NCI-H345 treated with DMSO at 0.1 percent for 48 hours (cell line): ENCODE data around the gene MRPL23.

ENCODE experiments used
- DNase-seq: peaks from one replicate; lab custom pipeline; 2025; ENCODE audit not compliant: unreplicated experiment; lab: John Stamatoyannopoulos, UW

MRPL23 gene

DNA sequence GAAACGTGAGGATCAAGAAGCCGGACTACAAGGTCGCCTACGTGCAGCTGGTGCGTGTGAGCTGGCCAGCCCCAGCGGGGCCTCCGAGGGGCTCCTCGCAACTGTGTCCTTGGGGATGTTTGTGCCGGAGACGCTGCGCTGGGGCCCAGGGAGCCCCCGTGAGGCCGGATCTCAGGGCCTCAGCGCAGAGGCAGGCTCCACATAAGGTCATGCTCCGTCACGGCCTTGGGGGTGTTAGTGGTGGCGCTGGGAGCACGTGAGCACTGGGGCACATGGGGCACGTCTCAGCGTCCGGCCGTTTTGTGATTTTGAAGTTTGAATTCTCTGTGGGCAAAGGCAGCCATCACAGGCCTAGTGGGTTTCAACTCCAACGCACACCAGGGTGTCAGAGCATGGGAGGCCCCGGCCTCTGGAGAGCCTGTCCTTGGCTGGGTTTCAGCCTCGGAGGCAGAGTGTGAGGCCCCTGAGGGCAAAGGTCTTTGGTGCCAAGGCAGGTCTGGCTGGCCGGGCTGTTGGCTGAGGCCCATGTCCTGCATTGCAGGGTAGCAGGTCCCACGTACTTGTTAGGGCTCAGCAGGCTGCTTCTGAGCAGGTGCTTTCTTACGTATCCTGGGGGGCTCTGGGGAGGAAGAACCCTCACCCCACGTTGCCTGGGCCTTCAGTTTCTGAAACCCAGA, 5.8 kb downstream of the MRPL23 start:
- no peak for DNase-seq

DNA sequence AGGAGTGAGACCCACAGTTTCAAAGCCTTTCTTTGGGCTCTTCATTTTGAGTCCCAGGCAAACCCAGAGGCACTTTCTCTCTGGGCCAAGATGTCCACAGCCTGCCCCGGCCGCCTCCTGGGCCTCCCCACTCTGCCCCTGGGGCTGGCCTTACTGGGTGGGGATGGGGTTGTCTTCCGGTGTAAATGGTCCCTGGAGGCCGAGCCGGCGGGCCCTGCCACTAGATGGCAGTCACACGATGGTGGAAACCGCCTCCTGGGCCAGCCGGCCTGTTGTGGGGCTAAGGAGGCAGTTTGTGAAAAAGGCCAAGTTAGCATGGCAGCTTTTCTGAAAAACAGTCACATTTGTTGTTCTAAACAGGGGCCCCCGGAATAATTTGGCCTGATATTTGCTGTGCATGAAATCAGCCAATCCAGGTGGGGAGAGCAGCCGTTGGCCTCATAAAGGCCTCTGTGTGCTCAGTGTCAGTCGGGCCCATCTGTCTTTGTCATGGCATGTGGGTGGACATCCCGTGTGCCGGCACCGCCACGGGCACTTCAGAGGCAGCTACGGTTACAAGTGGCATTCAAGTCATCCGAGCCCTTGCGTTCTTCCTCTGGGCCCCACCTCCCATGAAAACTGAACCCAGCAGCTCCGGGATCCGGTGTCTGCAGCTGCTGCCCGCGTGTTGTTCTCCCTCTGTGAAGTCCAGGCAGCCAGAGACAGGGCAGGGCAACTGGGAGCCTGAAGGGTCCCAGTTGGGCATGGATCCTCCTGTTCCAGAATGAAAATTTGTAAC, 6.5 kb downstream of the MRPL23 start:
- no peak for DNase-seq

DNA sequence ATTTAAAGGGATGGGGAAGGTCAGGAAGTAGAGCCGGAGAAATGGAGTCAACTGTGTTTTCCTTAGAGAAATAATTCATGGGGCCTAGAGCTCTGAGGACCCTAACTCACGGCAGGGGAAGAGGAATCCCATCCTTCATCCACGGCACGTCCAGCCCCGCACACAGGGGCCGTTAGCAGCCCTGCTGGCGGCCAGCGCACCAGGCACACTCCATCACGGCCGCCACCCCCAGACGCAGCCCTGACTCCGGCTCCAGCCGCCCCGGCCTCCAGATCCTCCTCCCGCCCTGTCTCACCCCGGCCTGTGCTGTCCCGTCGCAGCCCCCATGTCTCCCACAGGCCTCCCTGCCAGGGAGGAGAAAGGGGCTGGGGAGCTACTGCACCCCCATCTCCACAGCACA, 11.2 kb downstream of the MRPL23 start:
- DNase-seq, result no peak

DNA sequence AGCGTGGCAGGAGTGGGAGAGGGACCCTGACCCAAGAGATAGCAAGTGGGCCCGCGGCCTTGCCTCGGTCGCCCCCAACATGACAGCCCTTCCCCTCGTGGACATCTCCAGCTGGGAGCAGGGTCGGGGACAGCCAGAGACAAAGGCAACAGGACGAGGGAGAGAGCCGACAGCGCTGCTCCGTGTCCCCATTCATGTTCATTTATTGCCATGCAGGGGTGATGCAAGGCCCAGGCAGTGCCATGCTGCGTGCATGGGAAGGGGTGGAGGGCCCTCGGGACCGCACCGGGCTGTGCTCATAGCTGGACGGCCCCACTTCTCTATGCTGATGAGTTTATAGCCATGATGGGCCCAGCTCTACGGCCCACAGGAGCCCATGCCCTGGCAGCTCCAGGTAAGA, 12.7 kb downstream of the MRPL23 start:
- DNase-seq, result no peak

DNA sequence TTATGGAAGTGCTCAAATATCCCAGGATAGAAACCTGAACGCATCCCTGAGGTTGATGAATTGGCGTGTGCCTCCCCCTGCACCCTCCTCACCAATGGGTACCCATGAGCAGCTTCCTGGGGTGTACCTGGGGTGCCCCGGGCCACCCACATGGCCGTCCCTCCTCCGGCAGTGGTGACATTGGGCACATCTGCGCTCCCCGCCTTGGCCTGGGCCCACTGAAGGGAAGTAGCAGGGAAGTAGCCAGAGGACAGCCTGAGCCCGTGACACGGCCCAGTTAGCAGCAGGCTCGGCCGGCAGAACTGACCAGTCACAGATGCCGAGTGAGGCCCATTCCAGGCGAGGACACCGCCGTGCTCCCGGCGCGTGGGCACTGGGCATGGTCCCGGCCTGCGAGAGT, 16.7 kb downstream of the MRPL23 start:
- no peak for DNase-seq

DNA sequence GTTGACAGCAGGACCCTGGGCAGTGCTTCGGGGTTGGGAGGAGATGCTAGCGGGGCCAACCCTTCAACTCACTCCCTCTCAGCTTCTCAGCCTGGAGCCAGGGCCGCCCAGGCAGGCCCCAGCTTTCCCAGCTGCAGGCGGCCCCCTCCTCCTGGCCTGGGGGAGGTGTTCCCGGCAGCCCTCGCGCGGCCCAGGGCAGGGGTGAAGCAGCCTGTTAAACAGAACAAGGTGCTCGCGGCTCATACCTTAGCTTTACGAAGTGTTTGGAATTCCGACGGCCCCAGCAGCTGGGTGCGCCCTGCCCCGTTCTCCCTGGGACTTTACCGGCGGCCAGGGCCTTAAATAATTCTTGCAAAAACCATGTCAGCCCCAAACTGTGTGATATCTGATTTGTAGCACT, 17.2 kb downstream of the MRPL23 start:
- DNase-seq, result no peak

DNA sequence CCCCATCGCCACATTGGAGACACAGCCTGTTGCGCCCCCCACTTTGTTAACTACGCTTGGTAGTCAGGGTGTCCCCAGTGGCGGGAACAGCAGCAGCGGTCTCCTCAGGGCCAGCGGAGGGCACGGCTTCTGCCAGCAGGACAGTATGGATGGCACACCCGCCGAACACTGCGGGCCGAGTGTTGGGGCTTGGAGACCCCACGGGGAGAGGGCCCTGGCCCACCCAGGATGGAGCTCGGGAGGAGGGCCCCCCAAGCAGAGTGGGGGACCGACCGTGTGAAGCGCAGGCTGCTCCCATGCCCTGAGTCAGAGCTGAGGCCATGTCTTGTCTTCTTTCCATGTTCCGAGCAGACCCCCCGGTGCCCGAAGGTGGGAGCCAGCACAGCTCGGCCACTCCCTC, 17.8 kb downstream of the MRPL23 start:
- no peak for DNase-seq

DNA sequence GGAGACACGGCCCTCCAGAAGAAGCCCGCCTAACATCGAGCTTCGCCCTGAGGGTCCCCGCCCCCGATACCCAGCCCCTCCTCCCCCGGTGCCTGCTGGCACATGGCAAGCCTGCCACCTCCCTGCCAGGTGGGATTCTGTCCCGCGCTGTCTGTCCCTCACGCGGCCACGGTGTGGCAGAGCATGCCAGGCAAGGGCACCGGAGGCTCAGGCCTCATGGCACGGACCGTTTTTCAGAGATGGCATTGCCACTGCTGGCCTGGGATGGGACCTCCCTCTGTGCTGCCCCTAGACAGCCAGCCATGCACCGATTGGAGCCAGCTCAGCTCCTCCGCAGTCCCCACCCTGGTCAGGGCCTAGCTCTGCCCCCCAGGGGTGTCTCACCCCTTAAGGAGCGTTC, 19.4 kb downstream of the MRPL23 start:
- DNase-seq, result no peak

DNA sequence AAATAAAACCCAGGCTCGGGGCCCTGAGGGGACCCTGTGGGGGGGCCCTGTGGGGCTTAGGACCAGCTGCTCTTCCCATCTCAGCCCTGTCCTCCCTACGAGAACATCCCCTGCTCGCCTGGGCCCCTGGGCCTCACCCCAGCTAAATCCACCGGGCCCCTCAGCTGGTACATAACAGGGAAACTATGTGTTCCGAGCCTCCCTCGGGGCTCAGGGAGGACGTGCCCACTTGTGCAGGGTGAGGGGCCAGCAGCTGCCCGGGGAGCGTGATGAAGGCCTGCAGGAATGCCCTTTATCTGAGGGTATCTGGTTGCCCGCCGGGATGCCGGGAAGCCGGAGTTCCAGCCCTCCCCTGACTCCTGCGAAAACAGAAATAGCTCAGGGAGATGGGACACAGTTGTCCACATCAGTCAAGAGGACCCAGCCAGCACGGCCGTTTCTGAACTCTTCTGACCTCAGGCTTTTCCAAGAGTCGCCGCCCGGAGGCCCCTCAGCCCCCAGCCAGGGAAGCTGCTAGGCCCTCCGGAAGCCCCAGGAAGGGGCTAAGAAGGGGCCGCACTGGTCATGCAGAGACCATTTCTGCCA, 20.6 kb downstream of the MRPL23 start:
- DNase-seq, result no peak

DNA sequence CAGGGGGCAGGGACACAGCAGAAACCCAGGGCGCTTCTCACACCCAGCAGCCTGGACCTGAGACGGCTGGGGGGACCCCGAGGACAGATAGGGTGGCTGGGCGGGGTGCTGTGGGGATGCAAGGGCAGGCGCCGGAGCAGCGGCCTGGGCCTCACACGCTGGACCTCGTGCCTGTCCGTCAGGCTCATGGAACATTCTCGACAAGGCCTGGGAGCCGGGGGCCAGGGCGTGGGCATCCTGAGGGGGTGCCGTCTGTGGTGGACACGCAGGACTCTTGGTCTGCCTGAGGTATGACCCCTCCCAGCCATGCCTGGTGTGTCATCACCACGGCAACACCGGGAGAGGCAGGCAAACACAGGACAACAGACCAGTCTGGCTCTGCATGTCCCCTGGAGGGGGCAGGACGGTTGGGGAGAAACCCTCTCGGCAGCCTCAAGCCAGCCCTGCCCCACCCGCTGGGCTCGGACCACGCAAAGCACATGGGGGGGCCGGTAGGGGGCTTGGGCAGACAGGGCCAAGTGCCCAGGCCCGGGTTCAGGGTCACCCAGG, 21.4 kb downstream of the MRPL23 start:
- DNase-seq, result no peak

DNA sequence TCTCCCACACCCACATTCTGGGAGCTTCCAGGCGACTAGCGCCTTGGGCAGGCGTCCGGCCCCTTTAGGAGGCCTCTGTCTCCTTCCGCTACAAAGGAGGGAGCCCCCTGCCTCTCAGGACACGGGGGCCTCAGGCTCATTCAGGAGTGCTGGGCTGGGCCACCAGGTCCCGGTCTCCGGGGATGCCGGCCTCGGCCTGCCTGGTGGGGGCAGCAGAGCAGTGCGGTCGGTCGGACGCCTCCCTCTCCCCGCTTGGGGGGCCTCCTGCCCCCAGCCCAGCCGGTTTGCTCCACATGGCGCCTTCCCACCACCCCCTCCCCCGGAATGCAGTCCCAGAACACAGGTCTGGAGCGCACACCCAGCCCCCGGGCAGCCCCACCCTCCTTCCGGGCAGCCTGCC, 21.9 kb downstream of the MRPL23 start:
- no peak for DNase-seq

DNA sequence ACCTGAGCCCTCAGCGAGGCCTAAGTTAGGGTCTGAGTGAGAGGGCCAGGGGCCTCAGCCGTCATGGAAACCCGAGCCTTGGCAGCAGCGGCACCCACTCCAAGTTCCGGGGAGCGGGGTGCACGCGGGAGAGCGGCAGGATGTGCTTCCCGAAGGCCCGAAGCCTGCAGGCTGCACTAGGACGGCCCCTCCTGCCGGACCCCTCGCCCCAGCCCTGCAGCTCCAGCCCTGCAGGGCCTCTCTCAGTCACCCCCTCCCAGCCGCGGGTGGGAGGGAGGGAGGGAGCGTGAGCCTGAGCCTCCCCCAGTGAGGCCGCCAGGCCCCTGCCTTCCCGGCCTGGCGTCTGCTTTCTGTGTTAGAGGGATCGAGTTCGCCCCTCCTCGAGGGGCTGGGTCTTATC, 22.6 kb downstream of the MRPL23 start:
- DNase-seq, result no peak

DNA sequence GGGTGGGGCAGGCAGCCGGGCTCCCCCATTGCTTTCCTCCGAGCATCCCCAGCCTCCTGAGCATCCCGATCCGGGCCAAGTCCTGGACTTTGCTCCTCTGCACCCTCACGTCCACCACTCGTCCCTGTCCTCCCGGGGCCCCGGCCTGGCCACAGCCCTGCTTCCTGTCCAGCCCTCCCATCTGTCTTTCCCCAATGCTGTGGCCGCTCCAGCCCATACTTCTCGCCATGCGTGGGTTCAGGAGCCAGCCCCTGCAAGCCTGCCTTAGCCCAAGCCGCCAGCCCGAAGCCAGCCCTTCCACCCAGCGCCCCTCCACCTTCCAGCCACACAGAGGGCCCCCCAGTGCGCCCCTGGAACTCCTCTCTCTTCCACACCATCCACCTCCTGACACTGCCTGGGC, 23.8 kb downstream of the MRPL23 start:
- no peak for DNase-seq

DNA sequence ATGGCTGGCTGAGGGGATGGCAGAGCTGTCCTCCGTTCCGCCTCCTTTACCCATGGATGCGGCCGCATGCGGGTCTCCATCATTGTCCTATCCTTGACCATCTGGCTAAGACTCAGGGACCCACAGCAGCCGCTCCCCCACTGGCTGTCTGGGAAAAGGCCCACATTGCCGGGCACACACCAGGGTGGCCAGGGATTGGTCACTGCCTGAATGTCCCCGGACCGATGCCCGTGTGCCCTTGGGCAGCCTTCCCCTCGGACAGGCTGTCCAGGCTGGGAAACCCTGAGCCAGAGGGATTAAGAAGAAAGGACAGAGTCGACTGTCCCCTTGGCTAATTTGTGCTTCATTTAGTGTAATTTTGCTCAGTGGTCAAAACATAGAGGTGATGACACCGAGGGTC, 28.1 kb downstream of the MRPL23 start:
- DNase-seq, result no peak

DNA sequence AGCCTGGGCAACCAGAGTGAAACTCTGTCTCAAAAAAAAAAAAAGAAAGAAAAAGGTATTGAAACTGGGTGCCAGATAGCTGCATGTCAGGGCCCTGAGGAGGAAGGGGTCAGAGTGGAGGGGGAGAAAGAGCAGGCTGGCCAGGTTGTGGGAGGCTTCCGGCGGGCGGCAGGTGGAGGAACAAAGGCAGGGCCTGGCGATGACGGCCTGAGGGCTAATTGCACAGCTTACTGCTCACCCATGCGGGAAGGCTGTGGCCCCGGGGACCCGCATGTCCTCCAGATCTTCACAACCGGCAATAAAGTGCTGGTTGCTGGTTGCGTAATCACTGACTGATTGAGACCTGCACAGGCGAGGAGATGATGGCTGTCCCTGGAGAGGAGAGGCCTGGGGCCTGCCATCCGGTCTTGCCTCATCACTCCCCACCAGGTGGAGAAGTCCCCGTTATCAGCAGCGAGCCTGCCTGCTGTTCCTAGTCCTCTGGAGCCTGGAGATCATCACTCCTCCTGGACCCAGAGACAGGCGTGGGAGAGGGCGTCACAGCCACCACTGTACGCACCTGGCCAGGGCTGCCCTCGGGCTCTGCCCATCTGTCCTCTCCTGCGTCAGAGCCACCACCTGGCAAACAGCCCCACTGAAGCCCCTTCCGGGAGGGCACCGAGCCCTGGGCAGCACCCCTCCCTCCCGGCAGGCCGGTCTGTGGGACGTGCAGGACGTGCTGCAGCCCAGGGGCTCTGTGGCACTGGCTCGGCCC, 31.8 kb downstream of the MRPL23 start:
- DNase-seq, result no peak

DNA sequence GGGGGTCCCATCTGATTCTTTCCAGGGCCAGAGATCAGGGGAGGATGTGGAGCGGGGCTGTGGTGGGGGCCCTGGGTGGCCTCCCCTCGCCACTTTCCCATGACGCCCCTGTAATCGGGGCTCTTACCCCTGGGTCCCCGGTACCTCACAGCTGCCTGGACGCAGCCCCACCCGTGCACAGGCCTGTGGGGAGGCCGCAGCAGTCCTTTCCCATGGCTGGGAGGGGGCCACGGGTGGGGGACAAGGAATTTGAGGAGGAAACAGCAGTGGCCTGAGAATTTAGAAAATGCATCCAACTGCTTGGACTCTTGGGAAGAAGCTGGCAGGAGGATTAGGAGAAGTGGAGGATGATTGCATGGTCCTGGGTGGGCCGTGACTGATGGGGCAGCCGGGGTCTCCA, 32.5 kb downstream of the MRPL23 start:
- DNase-seq, result no peak

DNA sequence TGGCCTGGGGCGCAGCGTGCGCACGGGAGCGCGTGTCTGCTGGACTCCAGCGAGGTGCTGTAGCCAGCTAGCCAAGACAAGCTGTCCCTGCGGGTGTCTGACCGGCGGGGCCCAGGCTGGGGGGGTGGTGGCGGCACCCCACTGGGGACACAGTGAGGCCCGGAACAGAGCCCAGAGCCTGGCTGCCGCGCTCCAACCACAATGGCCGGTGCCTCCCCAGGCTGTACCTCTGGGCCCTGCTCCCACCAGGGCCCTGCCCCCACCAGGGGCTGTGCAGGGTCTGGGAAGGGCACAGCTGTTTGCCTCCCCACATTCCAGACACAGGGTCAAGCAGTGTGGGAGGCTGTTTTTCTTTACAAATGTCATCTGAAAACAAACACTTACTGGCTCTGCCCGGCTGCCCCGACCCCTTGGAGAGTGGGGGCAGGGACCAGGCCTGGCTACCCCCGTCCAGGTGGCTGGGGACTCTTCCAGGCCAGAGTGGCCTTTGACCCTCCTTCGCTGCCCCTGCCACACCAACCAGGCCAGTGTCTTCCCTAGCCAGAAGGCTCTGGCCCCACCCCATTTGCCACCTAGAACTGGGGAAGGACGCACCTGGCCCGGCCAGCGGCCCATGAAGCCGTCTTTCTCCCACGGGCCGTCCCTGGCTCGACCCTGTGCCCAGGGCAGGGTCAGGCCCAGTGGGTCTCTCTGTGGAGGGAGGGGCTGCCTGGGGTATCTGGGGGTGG, 35.9 kb downstream of the MRPL23 start:
- DNase-seq, result no peak

DNA sequence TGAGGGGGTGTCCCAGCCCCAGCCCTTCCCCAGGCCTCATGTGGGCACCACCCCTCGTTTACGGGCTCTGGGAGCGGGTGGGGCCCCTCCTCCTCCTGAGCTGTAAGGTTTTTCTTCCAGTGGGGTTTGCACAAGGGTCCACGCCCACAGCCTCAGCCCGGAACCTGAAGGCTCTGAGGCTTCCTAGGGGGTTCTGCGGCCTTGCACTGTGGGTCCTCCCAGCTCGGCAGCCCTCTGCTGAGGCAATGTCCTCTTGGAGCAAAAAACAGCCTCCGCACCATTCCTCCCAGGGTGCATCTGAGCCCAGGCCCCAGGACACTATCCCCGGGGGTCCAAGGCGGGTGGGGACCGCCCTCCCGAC, 36.4 kb downstream of the MRPL23 start:
- no peak for DNase-seq

DNA sequence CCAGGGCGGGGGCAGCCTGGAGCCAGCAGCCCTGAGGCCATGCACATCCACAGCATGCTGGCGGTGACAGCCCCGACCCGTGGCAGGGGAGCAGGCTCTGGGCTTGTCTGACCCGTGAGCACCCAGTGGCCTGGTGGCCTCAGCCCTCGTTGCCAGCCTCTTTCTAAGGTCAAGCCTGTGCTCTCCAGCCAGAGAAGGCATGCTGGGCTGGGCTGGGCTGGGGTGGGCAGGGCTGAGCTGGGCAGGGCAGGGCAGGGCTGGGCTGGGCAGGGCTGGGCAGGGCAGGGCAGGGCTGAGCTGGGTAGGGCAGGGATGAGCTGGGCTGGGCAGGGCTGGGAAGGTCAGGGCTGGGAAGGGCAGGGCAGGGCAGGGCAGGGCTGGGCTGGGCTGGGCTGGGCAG, 39.9 kb downstream of the MRPL23 start:
- no peak for DNase-seq

DNA sequence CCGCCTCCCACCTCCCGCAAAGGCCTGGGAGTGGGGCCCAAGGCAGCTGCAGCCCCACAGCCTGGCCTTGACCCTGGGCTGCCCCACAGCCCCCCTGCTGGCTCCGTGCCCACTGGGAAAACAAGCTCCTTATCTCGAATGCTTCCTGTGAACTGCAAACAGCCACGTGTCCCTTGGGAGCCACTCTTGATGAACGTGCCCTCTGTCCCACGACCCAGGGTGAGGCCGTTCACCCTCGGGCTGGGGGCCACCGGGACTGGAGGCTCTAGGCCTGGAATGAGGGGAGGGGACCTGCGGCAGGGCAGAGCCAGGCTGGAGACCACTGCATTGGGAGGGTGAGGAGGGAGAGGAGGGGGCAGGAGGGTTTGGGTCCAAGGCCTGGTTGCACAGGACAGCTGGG, 41.0 kb downstream of the MRPL23 start:
- DNase-seq, result no peak
